Aorta (tissue), 5 donors: Measurements from ENCODE around the gene VSIR. TPM values are rescaled to one million over a fixed set of nuclear protein-coding genes. Genes with fewer than 3 reads are reported as not detected.

ENCODE experiments used
- ATAC-seq: fragments of 200-7000 bp; cut with Tn5 transposase; one replicate; pipeline ENCODE4 v1.9.1; 2022; ENCODE audit warnings: moderate library complexity; ENCODE audit not compliant: low FRiP score
- DNase-seq, 2 donors: peaks; one replicate each; pipeline ENCODE4 v3.0.0-alpha.2; 2020
- H3K27ac ChIP-seq, 2 donors: one replicate each; pipeline ENCODE4 v1.5.1; 2013; ENCODE audit warnings: low read length in 2 of 2, mild to moderate bottlenecking in 2 of 2, moderate library complexity in 2 of 2, control low read depth in 1 of 2, inconsistent platforms in 1 of 2, low read depth in 1 of 2
- H3K27me3 ChIP-seq, 2 donors: one replicate each; pipeline ENCODE4 v1.6.1; 2013; ENCODE audit warnings: control low read depth in 1 of 2, low read length in 1 of 2, mild to moderate bottlenecking in 1 of 2, moderate library complexity in 1 of 2; ENCODE audit not compliant: insufficient read depth in 2 of 2, control insufficient read depth in 1 of 2
- H3K36me3 ChIP-seq, 2 donors: one replicate each; pipeline ENCODE4 v1.6.1; 2013; ENCODE audit warnings: control low read depth in 1 of 2, low read length in 1 of 2, mild to moderate bottlenecking in 1 of 2; ENCODE audit not compliant: insufficient read depth in 2 of 2, control insufficient read depth in 1 of 2
- H3K4me1 ChIP-seq, 2 donors: one replicate each; pipeline ENCODE4 v1.6.1; 2013; ENCODE audit warnings: low read length in 2 of 2, control low read depth in 1 of 2, mild to moderate bottlenecking in 1 of 2, moderate library complexity in 1 of 2; ENCODE audit not compliant: insufficient read depth in 2 of 2, control insufficient read depth in 1 of 2
- H3K4me3 ChIP-seq, 2 donors: one replicate each; pipeline ENCODE4 v1.5.1; 2013; ENCODE audit warnings: low read length in 2 of 2, control low read depth in 1 of 2, mild to moderate bottlenecking in 1 of 2
- H3K9me3 ChIP-seq: one replicate; pipeline ENCODE4 v1.6.1; 2013; ENCODE audit warnings: mild to moderate bottlenecking, low read length; ENCODE audit not compliant: control insufficient read depth
- WGBS, 2 donors: extraction: QIAGEN DNeasy Blood & Tissue Kit; methylation state at CpG; one replicate each; pipeline ENCODE4 v1.1.7; 2013; 5-methylcytosine and 5-hydroxymethylcytosine counted together
- intact Hi-C, 2 donors: fragments of 100-400 bp; cut with DNase I; formaldehyde crosslinking; loops; one replicate each; pipeline versions ENCODE4 v1.14.2 to v1.15.0; 2022
- polyA plus RNA-seq, 2 donors: library from polyadenylated mRNA; stranded (reverse); fragments of 200-250 nt; gene quantifications; one replicate each; pipeline ENCODE4 v1.2.3, GENCODE V29; 2013
- total RNA-seq, 2 donors: library from RNA; stranded (reverse); fragmentation: NEBNext Ultra II Directional; extraction: Animal tissue kit (Norgen Biotek cat#: 25700); gene quantifications; one replicate each; pipeline ENCODE4 v1.2.1, GENCODE V29; 2021
- donor health status: healthy with polysubstance abuse.
- donor health status: Bipolar disorder and iron deficiency.
- donor health status: DM: no; HTN: no; CAD: no.
- donor health status: DM: no; HTN: no; CAD: no.
- donor health status: DM: yes; HTN: yes; CAD: no.

VSIR gene
- total and polyA plus RNA-seq, 4 donors, result 44.7 to 123 (median 69.9) TPM

- intact Hi-C loops, result loop anchor here in 1 of 2 donors (5.0 kb wide), 1 partner anchor 53 kb away; no protein-coding TSS in a partner anchor
- no peak for DNase-seq
- no peak for ATAC-seq
- H3K4me1 ChIP-seq, result no peaks in the 10 kb centered on the region
- no peaks in the 10 kb centered on the region for H3K9me3 ChIP-seq
- H3K36me3 ChIP-seq, result no peaks in the 10 kb centered on the region
- peak overlapping the region; percentile 15 to 38 for H3K27ac ChIP-seq
- no peaks in the 10 kb centered on the region for H3K27me3 ChIP-seq
- 78 to 79% methylated on average over 4 of the region's 4 CpGs for WGBS, 2 donors
- H3K4me3 ChIP-seq, result no peak overlapping the region
These were observed 59.3 kb downstream of the VSIR start for GRCh38 chr10:71714031-71714410.

DNA sequence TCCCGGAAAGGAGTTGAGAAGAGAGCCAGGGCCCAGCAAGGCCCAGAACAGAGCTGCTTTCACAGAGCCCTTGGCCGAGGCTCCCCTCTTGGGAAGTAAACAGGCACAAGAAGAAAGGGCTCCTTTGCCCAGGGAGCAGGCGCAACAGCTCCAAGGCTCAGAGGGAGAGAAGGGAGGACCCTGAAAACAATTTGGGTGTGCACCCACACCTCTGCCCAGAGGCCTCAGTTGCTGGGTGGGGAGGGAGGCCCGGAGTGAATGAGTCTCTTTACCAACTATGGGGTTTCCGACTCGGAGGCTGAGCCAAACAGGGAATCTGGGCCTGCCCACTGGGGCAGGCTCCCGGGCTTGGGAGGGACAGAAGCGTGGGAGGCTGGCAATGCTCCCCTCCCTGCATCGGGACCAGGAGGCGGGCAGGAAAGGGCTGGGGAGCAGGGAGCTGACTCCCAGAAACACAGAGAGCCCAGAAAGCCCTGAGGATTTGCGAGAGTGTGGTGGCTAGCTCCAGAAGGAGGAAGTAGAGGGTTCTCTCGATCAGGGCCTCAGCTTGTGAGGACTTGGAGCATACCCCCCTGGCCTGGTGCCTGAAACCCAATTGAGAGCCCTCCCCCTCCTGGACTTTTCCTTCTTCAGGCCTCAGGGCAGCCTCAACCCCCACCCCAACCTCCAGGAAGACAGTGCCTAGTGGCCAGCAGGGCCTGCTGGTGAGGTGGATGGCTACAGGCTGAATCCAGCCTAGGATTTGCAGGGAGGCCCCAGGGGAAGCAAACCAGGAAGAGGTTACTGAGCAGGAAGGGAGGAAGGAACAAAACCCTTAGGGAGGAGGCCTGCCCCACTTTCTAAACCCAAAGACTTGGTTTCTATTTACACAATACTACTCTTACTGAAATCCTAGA lies 59.9 kb downstream of the VSIR start:
- no peak overlapping the region for H3K4me3 ChIP-seq
- H3K4me1 ChIP-seq, result no peaks in the 10 kb centered on the region
- intact Hi-C loops, result loop anchor here (2.0 to 5.0 kb wide), 2 partner anchors 54 to 59 kb away; partner anchors contain the start of gene VSIR (in 1 of the 2)

GRCh38 chr10:71712572-71713134 lies 60.7 kb downstream of the VSIR start:
- H3K4me3 ChIP-seq, result no peak overlapping the region
- peak; percentile 0 for ATAC-seq
- H3K9me3 ChIP-seq, result no peaks in the 10 kb centered on the region
- H3K27ac ChIP-seq, result peak overlapping the region; percentile 7 to 59
- H3K36me3 ChIP-seq, result no peaks in the 10 kb centered on the region
- H3K4me1 ChIP-seq, result no peaks in the 10 kb centered on the region
- DNase-seq, result peak in 1 of 2 donors; percentile 51
- intact Hi-C loops, result loop anchor here (2.0 to 5.0 kb wide), 2 partner anchors 55 to 60 kb away; partner anchors contain the start of gene VSIR (in 1 of the 2)
- WGBS, 2 donors, result 75 to 77% methylated on average over 17 of the region's 17 CpGs
- H3K27me3 ChIP-seq, result no peaks in the 10 kb centered on the region

More for the DNA sequence above, 59.9 kb downstream of the VSIR start:
- Histone ChIP-seq H3K27me3 (no peaks in the 10 kb centered on the region), H3K27ac (peak overlapping the region; percentile 38 to 59), H3K9me3 (no peaks in the 10 kb centered on the region), H3K36me3 (no peaks in the 10 kb centered on the region)
- 0 to 4% methylated on average over 12 of the region's 12 CpGs for WGBS, 2 donors
- peak; percentile 89 for ATAC-seq
- peak; percentile 94 to 95 for DNase-seq

DNA sequence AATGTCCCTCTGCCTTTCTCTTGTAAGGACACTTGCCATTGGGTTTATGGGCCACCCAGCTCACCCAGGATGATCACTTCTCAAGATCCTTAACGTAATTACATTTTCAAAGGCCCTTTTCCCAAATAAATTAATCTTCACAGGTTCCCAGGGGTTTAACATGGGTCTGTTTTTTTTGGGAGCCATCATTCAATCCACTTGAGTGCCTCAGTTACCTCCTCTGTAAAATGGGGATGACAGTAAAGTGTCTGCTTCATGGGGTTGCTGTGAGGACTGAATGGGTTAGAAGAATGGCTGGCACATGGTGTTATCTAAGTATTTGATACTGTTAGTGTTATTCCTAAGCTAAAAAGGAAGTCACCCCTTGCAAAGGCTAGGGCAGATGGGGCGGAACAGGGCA lies 61.1 kb downstream of the VSIR start:
- no peaks in the 10 kb centered on the region for H3K4me1 ChIP-seq
- H3K27me3 ChIP-seq, result no peaks in the 10 kb centered on the region
- DNase-seq (no peak), ATAC-seq (no peak)
- no peaks in the 10 kb centered on the region for H3K36me3 ChIP-seq
- H3K4me3 ChIP-seq, result no peak overlapping the region
- H3K27ac ChIP-seq, result no peak overlapping the region
- H3K9me3 ChIP-seq, result no peaks in the 10 kb centered on the region
- 90 to 95% methylated on average over 2 of the region's 2 CpGs for WGBS, 2 donors
- intact Hi-C loops, result loop anchor here (2.0 to 5.0 kb wide), 2 partner anchors 55 to 61 kb away; partner anchors contain the start of gene VSIR (in 1 of the 2)

GRCh38 chr10:71711052-71711623 lies 62.2 kb downstream of the VSIR start:
- Histone ChIP-seq H3K27ac (no peak overlapping the region), H3K27me3 (no peaks in the 10 kb centered on the region), H3K4me3 (no peak overlapping the region), H3K4me1 (no peaks in the 10 kb centered on the region), H3K36me3 (no peaks in the 10 kb centered on the region), H3K9me3 (no peaks in the 10 kb centered on the region)
- 90 to 96% methylated on average over 5 to 6 of the region's 6 CpGs for WGBS, 2 donors
- peak in 1 of 2 donors; percentile 41 for DNase-seq
- ATAC-seq, result no peak
- intact Hi-C loops, result loop anchor here in 1 of 2 donors (5.0 kb wide), 1 partner anchor 56 kb away; no protein-coding TSS in a partner anchor

GRCh38 chr10:71710519-71710918 lies 62.8 kb downstream of the VSIR start:
- DNase-seq (no peak), ATAC-seq (no peak)
- Histone ChIP-seq H3K4me1 (no peaks in the 10 kb centered on the region), H3K4me3 (no peak overlapping the region), H3K9me3 (no peaks in the 10 kb centered on the region), H3K27me3 (no peaks in the 10 kb centered on the region), H3K27ac (no peak overlapping the region), H3K36me3 (no peaks in the 10 kb centered on the region)
- intact Hi-C loops, result loop anchor here in 1 of 2 donors (5.0 kb wide), 1 partner anchor 57 kb away; no protein-coding TSS in a partner anchor
- WGBS, 2 donors, result 95 to 97% methylated on average over 2 of the region's 2 CpGs

GRCh38 chr10:71708897-71709882 lies 64.1 kb downstream of the VSIR start:
- no peaks in the 10 kb centered on the region for H3K9me3 ChIP-seq
- no peak for ATAC-seq
- DNase-seq, result no peak
- no peak overlapping the region for H3K27ac ChIP-seq
- intact Hi-C loops, result loop anchor here (5.0 to 10.0 kb wide), 5 partner anchors 106 to 636 kb away; partner anchors contain the start of gene SLC29A3 (in 2 of the 2)
- no peak overlapping the region for H3K4me3 ChIP-seq
- no peaks in the 10 kb centered on the region for H3K4me1 ChIP-seq
- H3K36me3 ChIP-seq, result no peaks in the 10 kb centered on the region
- WGBS, 2 donors, result 83 to 85% methylated on average over 28 of the region's 28 CpGs
- H3K27me3 ChIP-seq, result no peaks in the 10 kb centered on the region
